HG02970 (cell line): ENCODE data around the gene RNF220.

ENCODE experiments used
- ATAC-seq: cut with Tn5 transposase; IDR thresholded peaks from one replicate; pipeline ENCODE4 v1.9.1; 2021; ENCODE audit warnings: mild to moderate bottlenecking, moderate library complexity, moderate number of reproducible peaks; ENCODE audit not compliant: unreplicated experiment, low FRiP score

Gene RNF220

DNA sequence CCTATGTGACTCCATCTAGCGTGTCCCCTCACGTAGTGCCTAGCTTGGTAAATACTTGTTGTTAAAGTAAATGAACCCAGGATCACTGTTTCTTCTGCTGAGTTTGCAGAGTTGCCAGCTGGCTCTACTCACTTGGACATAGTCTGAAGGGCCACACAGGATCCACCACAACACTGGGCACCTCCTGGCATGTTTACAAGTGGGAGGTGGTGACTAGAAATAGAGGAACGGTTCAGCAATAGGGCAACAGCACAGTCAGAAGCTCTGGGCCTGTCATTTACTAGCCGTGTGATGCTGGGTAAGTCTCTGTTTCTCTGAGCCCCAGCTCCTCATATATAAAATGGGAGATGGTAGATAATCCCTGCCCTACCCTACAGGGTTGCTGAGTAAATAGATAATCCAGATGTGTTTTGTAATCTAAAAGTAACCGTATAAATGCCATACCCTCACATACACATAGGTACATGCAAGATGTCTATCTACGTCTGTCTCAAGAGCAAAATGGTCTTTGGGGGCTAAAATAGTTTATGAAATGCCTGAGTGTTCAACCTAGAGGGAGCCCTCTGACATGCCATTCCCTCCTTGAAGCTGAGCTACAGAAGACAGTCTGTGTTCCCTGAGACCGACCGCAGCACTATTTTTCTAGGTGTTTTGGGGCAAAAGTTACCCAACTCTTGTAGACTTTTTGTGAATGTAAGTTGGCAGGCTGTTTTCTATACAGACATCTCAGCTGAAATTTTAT is 20.5 kb downstream of the RNF220 start:
- no peak for ATAC-seq

DNA sequence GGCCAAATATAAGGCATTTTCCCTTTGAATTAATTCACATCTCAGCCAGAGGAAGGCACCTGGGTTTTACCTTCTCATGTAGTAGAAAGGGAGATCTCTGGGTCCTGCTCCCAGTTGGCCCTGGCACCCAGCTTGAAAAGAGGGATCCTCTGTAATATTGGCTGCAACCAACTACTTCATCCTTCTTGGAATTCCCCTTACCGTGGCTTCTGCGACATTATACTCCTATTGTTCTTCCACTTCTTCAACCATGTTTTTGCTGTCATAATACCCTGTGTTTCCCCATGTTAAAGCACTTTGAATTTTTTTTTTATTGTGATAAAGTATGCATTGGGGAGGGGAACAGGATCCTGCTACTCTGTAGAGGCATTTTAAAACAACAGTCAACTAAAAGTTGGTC is 26.8 kb downstream of the RNF220 start:
- ATAC-seq = no peak

DNA sequence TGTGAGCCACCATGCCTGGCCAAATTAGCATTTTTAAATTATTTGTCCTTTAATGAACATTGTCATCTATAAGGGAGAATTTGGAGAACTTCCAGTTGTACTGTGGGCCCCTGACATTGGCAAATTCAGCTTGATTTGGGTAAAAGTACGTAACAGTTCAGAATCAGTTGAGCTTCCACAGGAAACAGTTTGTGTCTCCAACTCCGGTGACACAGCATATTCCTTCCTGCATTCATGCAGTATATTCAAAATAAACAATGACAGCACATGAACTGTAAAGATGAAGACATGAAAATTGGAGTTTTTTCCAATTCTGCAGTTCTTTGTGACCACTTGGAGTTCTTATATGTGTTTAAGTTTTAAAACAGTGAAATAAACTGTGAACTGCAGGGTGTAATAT is 28.2 kb downstream of the RNF220 start:
- ATAC-seq = no peak

DNA sequence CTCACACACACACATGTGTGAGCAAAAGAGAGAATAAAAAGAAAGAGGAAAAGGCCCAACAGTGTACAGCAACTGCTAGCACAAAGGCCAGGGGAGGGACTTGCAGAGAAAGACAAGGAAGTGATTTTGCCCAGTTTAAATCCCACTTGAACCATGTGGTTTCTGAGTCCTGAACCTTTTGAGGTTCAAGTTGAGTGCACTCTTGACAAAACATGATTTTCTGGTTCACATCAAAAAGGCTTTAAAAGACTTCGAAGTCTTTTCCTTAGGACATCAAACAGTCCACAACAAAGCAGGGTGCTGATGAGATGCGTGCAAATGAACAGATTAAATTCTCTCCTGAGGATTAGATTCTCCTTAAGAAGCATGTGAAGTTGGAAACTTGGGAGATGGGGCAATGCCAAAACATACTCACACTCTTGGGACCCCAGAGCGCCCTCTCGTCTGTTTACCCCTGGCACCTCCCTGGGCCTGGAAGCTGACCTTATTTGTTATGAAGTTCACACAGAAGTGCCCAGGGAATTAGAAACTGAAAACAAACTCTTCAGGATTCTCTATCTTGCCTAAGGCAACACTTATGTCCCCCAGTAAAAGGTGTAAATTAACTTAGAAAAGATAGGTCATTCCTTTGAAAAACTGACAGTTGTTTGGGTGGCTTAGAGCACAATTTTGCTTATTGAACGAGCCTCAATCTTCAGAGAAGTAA is 31.5 kb downstream of the RNF220 start:
- no peak for ATAC-seq

DNA sequence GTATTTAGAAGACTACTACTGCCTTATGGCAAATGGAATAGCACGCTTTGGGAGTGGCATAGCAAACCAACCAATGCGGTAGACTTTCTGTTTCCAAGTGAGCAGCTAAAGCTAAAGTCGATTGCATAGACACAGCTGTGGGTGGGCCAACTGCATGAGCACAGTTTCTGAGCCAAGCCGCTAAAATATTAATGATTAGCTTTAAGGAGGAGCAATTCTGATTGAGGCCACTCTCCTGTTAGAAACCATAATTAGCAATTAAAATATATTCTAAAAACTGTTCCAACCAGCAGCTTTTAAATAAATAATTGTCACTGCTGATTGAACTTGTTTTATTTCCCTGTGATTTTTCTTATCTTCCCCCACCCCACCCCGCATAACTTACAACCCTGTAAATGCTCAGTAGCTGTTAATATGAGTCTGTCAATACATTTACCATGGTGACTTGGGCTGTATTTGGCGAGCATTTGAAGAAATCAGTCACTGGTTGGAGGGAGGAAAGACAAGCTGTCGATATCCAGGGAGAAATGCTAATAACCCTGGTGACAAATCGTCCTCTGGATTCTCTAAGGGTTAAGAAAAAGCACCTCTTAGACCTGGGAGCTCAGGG is 32.2 kb downstream of the RNF220 start:
- ATAC-seq = no peak

DNA sequence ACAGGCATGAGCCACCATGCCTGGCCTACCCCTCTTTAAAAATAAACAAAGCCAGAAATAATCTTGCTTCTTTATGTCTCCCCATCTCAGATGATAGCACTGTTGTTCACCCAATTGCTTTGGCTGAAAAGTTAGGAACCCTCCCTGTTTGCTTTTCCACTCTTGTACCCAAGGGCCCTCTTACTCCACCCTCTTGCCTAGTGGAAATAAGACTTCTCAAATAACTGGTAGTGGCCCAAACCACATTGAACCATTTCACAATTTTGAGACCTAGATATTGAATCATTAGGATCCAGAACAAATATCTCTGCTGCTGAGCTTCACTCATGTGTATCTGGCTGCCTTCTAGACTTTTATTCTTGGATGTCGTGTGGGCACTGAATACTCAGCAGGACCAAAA is 37.7 kb downstream of the RNF220 start:
- no peak for ATAC-seq

DNA sequence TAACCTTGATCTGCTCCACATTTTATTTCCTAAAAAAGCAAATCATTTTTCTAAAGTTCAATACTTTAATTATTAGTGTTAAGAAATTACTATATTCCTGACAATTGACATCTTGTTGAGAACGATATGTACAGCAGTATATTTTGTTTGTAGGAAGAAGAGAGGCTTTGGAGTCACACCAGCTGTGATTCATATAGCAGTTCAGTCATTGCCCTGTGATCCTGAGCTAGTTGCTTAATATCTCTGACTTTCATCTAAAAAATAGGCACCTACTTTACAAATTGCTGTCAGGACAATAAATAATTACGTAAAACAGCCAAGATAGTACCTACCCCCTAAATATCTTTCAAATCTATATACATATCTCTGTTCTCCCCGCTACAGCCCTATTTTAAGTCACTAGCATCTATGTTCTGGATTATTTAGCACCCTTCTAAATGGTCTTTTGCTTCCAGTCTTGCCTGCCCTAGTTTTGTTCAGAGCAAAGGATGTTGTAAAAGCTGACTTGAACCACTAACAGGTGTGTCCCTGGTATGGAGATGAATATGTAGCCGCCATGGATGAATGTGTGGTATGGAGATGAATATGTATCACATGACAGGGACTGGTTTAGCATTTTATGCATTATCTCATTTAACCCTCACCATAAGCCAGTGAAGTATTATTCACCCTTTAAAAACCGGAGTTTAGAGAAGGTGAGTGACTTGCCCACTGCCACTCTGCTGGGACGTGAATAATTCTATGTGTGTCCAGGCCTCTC is 42.2 kb downstream of the RNF220 start:
- no peak for ATAC-seq

DNA sequence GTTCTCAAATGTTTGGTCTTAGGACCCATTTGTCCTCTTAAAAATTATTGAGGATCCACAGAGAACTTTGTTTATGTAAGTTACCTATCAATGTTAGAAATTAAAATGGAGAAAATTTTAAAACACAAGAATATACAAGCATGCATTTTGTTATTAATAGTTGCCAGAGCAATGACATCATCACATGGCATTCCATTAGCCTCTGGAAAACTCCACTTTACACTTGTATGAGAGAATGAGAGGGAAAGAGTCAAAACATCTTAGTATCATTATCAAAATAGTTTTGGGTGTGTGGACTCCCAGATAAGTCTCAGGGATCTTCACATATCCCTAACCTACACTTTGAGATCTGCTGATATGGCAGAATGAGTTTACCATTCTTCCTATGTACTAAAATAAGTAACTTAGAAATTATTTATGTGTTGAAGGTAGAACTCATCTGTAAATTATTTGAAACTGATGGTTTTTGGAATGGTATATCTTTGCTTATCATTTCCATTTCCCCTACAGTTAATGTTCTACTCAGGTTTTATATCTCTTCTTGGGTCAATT is 48.8 kb downstream of the RNF220 start:
- no peak for ATAC-seq

DNA sequence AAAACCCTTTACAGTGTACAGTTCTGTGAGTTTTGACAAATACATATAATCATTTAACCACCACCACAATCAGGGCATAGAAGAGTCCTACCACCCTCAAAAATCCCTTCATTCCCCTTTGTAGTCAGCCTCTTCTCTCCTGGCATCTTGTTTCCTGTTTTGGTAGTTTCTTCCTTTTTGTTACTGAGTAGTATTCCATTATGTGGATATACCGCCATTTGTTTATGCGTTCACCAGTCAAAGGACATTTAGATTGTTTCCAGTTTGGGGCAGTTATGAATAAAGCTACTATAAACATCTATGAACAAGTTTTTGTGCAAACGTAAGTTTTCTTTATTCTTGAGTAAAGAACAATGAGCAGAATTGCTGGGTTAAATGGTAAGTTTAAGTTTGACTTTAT is 49.6 kb downstream of the RNF220 start:
- no peak for ATAC-seq

DNA sequence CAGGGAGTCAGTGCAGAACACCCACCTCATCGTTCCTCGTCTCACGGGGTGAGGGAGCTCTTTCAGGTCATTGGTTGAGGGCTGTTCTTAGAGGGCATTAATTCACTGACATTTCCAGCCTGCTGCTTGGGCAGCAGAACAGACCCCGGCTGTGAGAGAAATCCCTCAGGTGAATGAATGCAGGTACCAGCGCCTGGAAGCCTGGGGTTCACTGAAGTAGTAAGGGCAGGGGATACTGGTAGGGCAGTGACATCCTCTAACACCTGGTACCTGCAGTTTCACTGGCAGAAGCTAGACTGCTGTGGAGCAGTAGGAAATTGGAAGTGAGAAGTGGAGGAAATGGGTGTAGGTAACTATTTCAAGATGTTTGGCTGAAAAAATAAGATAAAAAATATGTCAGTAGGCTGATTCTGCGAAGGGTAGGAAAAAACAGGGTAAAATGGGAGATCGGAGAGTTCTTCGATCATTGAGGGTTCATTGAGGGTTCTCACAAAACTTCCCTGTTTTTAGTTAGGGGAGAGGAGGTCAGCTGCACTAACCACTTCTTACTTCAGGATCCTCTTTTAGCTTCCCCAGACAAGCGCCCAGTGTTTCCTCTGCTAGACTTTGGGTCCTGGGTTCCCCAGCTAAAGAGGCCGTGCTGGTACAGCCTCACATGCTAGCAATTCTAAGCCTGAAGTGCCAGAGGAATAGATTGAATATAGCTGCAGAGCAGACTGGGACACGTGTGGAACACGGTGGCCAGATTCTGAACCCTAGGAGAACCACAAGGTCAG is 55.2 kb downstream of the RNF220 start:
- no peak for ATAC-seq

DNA sequence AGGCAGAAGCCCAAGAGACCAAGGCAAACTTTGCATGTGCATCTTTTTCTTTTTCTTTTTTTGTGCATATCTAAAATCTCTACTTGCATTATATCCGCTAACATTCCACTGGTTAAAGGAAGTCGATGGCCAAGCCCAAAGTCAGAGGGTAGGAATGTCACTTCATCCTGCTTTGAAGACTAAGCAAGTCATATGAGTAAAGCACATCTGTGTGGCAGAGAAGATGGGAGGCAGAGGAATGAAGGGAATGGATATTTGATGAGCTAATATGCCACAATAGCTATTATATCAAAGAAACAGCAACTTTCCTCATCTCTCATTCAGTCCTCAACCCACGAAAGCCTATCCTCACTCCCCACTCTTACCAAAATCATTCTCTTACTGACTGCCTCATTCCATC is 59.3 kb downstream of the RNF220 start:
- no peak for ATAC-seq

DNA sequence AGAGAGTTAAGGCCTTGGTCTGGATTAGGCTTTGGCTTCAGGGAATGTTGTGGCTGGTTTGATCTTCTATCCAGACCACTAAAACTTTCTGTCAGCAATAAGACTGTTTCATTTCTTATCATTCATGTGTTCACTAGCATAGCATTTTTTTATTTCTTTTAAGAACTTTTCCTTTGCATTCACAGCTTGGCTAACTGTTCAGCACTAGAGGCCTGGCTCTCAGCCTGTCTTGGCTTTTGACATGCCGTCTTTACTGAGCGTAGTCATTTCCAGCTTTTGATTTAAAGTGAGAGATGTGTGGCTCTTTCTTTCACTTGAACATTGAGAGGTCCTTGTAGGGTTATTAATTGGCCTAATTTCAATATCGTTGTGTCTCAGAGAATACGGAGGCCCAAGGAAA is 62.5 kb downstream of the RNF220 start:
- no peak for ATAC-seq

DNA sequence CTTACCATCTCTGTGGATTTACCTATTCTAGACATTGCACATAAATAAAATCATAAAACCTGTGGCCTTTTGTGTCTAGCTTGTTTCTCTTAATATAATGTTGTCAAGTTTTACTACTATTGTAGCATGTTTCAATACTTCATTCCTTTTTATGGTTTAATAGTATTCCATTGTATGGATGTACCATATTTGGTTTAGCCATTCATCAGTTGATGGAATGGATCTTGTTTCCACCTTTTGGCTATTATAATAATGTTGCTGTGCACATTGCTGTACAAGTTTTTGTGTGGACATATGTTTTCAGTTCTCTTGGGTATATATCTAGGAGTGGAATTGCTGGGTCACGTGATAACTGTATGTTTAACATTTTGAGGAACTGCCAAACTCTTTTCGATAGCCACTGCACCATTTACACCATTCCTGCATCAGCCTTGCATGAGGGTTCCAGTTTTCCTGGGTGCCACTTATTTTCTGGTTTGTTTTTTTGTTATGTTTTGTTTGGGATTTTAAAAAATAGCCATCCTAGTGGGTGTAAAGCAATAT is 66.9 kb downstream of the RNF220 start:
- ATAC-seq = no peak

DNA sequence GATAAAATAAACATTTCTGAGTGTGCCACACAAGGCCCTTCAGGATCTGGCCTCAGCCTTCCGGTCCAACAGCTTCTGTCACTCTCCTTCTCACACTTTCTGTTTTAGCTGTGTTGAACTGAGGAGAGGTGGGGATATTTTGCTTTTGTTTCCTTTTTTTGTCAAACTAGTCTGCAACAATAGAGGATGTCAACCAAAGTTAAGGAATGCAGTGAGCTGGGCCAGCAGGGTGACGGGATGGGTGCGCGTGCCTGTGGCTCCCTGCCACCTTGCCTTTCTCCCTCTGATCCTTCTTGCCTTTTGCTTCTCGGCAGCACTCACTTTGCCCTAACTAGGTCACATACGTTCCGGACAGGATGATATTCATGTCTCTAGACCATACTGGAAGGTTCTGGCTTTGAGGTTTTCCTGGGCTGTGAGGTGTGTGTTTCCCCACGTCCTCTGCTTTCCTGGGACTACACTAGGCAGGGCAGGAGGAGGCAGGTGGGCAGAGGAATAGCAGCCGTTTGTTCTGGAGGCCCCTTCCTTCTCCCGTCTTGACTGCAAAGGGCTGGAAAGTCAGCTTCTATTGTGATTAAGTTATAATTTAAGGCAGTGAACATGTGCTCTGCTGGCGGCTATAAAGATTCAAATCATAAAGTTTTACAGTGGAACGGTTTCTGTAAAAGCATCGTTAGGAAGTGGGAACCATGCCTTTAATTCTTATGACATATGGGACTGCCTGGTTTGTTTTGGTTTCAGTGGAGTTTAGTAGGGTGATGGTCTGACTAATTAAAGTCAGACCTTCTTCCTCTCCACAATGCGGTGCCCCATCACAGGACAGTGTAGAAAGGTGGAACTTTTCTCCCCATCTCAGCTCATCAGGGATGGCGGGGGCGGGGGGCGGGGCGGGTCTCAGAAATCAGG is 67.8 kb downstream of the RNF220 start:
- ATAC-seq = no peak

DNA sequence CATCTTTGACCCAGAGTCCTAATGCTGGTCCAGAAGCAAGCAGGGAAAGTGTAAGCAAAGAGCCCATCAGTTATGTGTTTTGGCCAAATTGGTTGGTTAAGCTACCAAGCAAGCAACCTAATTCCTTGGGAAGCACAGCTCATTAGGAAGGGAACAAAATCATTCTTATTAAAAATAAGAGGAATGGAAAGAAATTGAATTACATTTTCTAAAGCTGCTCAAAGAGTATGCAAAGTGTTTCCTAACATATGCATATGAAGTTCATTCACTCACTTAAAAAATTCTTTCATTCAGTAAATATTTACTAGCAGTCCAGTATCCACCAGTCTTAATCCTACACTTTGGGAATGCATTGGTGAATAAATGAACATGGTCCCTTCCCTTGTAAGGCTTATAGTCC is 71.8 kb downstream of the RNF220 start:
- no peak for ATAC-seq

DNA sequence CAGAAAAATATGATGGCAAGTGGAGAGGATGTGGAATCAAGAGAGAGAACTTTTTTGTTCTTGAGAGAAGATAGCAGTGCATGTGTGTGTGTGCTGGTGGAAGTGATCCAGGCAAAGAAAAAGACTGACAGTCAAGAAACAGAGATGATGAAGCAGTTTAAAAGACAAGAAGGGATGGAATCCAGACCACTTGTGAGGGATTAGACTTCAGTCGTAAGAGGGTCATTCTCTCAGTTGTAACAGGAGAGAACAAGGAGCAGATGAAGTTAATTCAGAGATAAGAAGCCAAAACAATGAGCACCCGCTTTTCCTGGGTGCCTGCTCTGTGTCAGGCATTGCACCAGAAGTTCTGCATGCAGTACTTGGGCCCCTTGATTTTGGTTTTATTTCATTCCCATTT is 76.6 kb downstream of the RNF220 start:
- ATAC-seq = no peak

DNA sequence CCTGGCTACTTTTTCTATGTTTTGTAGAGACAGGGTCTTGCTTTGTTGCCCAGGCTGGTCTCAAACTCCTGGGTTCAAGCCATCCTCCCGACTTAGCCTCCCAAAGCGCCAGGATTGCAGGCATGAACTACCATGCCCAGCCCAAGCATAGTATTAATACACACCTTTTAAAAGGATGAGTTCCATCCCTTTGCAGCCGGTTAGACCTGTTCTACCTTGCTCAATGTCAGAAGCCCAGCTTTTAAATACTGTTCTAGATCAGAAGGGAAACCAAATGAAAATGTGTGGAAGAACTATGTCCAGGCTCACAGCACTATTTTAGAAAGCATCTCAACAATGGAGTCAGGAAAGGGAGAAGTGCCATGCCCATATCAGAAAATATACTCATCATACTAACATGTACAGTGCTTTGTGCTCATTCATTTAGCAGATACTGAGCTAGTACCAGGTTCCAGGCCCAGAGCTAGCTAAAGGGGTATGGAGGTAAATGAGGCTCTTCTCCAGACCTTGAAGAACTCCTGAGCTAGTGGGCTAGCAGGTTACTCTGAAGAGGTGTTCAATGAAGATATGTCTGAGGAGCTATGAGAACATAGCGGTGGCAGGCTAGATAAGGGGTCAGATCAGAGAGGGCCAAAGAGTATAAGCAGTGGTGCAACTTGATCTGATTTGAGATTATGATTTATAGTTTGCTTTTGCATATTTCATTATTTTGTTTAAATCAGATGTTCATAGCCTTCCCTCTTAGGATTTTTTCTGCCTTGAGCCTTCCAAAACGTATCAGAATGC is 78.2 kb downstream of the RNF220 start:
- no peak for ATAC-seq

DNA sequence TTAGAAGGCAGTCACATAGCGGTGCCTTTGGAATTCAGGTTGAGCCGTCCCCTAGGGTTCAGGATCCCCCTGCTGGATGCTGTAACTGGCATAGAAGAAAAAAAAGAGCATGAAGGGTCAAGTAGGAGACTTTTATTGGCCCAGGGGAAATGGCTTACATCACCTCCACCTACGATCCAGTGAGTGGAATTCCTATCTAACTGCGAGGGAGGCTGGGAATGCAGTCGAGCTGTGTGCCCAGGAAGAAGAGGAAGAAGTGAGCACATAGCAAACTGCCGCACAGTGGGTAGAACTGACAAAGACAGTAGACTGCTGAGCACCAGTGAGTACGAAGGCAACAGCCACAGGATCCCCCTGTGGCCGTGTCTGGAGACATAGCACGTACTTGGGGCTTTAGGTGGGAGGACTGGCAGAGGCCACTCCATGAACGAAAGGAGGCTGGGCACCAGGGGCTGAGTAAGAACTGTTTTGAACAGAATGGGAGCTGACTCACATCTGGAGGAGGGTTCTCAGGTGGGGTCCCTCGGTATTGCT is 79.2 kb downstream of the RNF220 start:
- ATAC-seq = no peak
